ENCODE data around the gene RNF151. TPM values are rescaled to one million over a fixed set of nuclear protein-coding genes. Genes with fewer than 3 reads are reported as not detected.

RNF151 gene
- total RNA-seq, 1 donor from 2014 or later: not detected

DNA sequence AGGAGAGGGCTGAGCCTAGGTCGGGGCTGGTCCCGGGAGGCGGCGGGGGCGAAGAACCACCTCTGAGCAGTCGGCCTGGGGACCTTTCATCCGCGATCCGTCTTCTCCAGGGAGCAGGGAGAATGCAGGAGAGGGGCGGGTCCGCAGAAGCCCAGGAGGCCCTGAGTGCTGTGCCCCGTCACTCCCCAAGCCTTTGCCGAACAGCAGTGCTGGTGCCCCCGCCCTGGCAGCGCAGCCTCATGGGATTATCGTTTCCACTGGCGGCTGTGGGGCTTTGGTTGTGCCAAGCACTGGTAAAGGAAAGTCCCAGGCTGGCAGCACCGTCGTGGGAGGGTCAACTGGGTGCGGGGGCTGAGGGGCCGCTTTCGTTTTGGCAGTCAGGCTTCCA is 5.8 kb downstream of the RNF151 start:
- intact Hi-C loops (cut with DNase I): no loop called here
- no peak for ATAC-seq (ENCODE audit: poor library complexity)
- DNase-seq: no peak

DNA sequence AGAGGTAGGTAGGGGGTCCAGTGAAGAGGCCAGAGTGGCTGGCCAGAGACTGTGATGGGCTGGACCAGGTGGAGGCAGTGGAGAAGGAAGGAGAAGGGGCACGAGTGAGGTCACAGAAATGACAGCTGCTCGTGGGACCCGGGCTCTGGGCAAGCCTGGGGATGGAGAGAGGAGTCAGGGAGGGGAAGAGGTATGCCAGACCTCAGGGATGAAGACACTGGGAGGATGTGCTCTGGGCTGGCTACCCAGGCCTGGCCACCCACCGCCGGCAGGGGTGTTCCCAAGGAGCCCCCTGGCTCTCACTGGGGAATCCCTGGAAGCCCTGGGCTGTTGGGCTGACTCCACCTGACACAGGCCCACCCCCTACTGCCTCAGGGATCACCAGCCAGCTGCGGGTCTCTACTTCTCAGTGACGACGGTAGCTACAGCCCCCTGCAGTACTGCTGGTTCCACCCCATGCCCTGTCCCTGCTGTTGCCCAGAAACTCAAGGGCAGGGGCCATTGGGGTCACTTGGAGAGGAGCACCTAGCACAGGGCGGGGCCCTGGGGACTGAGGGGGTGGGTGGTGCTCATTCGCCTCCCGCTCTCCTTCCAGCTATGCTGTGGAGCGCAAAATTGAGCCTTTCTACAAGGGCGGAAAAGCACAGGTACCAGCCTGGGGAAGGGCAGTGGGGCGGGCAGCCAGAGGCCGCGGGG is 7.0 kb downstream of the RNF151 start:
- DNase-seq (no peak), ATAC-seq (ENCODE audit: poor library complexity) (no peak)
- intact Hi-C loops (cut with DNase I): no loop called here

DNA sequence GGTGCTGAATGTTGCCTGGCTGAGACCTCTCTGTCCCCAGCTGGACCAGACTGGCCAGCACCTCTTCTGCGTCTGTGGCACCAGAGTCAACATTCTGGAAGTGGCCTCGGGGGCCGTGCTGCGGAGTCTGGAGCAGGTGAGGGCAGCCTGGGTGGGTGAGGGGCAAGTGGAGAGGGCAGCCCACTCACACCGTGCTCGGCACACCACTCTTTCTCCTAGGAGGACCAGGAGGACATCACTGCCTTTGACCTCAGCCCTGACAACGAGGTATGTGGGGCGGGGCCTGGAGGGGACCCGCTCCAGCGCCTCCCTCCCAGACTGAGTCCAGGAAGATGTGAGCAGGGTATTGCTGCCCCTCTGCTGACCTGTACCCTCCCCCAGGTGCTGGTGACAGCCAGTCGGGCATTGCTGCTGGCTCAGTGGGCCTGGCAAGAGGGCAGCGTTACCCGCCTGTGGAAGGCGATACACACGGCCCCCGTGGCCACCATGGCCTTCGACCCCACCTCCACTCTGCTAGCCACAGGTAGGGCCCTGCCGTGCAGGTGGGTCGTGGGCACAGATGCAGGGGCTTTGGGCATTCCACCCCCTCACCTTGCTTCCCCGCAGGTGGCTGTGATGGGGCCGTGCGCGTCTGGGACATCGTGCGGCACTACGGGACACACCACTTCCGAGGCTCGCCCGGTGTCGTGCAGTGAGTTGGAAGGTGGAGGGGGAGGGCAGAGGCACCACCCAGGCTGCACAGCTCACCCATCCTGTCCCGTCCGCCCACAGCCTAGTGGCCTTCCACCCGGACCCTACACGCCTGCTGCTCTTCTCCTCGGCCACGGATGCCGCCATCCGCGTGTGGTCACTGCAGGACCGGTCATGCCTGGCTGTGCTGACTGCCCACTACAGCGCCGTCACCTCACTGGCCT is 7.8 kb downstream of the RNF151 start:
- ATAC-seq (ENCODE audit: poor library complexity) (no peak), DNase-seq (no peak)
- intact Hi-C loops (cut with DNase I): no loop called here

DNA sequence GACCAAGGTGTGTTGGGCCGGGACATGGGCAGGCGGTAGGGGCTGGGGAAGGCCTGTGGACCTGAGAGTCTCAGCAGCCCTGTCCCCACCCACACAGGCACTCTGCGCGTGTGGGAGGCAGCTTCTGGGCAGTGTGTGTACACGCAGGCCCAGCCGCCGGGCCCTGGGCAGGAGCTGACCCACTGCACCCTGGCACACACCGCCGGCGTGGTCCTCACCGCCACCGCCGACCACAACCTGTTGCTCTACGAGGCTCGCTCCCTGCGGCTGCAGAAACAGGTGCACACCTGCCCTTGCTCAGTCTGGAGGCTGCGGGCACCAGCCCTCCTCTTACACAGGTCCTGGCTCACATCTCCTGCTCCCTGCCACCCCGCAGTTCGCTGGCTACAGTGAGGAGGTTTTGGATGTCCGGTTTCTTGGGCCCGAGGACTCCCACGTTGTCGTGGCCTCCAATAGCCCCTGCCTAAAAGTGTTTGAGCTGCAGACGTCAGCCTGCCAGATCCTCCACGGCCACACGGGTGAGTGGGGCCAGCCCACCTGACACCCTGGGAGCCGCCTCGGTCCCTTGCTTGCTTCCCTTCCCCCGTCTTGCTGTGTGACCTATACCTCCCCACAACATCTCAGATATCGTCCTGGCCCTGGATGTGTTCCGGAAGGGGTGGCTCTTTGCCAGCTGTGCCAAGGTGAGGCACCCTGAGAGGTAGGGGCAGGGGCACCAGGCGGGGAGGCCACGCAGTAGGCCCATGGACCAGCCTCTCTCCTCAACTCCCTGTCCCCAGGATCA is 9.0 kb downstream of the RNF151 start:
- intact Hi-C loops (cut with DNase I): no loop called here
- no peak for DNase-seq

DNA sequence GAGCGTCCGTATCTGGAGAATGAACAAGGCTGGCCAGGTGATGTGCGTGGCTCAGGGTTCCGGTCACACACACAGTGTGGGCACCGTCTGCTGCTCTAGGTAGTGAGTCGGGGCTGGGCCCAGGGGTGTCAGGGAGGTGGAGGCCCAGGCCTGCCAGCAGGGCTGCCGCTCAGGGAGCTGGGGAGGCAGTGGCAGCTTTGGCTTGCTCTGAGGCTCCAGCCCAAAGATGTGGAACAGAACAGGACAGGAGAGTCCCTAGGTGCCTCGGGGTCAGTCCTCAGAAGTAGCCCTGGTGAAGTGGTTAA is 9.5 kb downstream of the RNF151 start:
- ATAC-seq (ENCODE audit: poor library complexity) (no peak), DNase-seq (no peak)
- intact Hi-C loops (cut with DNase I): no loop called here

More for the DNA sequence above, 9.0 kb downstream of the RNF151 start:
- no peak for ATAC-seq (ENCODE audit: poor library complexity)

DNA sequence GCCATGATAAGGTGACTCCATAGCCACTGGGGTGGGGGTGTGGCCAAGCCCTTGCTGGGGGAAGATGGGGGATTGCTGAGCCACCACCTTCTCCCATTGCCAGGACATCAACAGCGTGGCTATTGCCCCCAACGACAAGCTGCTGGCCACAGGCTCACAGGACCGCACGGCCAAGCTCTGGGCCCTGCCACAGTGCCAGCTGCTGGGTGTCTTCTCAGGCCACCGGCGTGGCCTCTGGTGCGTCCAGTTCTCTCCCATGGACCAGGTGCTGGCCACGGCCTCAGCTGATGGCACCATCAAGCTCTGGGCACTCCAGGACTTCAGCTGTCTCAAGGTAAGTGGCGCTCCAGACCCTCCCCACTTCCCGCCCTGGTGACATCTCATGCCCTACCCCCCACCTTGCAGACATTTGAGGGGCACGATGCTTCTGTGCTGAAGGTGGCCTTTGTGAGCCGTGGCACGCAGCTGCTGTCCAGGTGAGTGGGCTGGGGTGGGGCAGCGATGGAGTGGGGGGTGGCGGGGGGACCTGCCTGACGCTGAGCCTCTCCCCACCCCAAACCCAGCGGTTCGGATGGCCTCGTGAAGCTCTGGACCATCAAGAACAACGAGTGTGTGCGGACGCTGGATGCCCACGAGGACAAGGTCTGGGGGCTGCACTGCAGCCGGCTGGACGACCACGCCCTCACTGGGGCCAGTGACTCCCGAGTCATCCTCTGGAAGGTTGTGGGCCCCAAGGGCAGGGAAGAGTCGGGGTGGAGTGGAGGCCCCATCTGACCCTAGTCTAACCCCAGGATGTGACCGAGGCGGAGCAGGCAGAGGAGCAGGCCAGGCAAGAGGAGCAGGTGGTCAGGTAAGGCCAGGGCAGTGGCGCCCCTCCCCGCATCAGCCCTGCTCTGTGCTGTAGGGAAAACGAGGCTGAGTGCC is 10.6 kb downstream of the RNF151 start:
- ATAC-seq (ENCODE audit: poor library complexity): no peak
- no peak for DNase-seq
- intact Hi-C loops (cut with DNase I): no loop called here

DNA sequence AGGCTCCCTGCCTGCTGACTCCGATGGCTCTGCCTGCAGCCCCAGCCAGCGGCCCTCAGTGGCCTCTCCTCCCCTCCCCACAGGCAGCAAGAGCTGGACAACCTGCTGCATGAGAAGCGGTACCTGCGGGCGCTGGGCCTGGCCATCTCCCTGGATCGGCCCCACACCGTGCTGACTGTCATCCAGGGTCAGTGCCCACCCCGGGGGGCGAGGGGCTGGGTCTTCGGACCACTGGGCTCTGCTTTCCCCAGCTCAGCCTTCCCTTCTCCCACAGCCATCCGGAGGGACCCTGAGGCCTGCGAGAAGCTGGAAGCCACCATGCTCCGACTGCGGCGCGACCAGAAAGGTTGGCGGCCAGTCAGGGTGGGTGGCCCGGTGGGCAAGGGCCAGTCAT is 11.2 kb downstream of the RNF151 start:
- no peak for ATAC-seq (ENCODE audit: poor library complexity)
- no peak for DNase-seq
- intact Hi-C loops (cut with DNase I): no loop called here

DNA sequence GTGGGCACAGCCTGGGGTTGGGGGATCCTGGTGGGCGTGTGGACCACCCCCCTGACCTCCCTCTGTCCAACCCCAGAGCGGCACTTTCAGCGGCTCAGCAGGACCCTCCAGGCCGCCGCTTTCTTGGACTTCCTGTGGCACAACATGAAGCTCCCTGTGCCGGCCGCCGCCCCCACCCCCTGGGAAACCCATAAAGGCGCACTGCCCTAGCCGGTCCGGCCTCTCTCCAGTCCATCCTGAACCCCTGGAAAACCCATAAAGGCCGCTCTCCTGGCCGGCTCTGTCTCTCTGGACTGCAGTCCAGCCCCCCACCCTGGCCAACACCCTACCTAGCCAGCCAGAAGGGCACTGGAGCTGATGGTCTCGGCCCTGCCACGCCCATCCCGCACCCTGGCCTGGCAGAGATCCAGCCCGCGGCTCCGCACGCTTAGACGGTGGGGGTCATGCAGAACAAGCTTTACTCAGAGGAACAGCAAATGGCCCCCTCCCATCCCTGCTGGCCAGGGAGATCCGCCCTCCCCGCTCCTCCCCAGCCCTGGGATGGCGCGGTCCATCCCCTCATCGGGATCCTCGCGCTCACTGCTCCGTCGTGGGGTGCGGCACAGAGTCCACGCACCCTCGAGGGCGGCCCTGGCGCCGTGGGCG is 11.9 kb downstream of the RNF151 start:
- intact Hi-C loops (cut with DNase I): no loop called here
- ATAC-seq (ENCODE audit: poor library complexity) (no peak), DNase-seq (no peak)

DNA sequence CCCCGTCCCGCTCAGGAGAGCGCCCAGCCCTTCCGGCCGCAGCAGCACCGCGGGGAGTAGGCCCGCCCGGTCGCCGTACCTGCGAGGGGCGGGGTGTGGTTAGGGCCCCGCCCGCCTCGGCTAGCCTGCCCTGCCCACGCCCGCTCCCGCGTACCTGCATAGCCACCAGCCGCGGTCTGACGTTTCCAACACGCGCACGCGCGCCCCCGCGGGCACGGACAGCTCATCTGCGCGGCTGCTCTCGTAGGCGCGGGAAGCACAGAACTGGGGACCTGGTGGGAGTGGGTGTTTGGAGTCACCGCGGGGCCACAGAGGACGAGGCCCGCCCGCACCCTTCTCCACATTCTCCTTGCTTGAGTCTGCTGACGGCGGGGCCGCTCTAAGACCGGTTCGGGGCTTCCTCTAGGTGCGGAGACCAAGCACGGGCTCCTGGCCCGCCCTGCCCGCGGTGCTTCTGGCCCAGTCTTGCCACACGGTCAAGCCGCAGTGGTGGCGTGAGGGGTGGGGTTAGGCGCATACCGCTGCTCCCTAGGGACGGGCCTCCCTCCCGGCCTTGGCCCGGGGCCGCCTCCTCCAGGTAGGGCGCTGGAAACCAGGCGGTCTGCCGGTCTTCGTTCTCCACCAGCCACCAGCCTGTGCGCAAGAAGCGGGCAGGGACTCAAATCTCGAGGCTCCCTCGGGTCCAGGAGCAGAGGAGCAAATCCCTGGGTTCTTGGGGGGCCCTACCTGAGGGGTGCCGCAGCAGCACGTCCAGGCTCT is 12.8 kb downstream of the RNF151 start:
- ATAC-seq (ENCODE audit: poor library complexity) (no peak), DNase-seq (no peak)
- intact Hi-C loops (cut with DNase I): no loop called here

DNA sequence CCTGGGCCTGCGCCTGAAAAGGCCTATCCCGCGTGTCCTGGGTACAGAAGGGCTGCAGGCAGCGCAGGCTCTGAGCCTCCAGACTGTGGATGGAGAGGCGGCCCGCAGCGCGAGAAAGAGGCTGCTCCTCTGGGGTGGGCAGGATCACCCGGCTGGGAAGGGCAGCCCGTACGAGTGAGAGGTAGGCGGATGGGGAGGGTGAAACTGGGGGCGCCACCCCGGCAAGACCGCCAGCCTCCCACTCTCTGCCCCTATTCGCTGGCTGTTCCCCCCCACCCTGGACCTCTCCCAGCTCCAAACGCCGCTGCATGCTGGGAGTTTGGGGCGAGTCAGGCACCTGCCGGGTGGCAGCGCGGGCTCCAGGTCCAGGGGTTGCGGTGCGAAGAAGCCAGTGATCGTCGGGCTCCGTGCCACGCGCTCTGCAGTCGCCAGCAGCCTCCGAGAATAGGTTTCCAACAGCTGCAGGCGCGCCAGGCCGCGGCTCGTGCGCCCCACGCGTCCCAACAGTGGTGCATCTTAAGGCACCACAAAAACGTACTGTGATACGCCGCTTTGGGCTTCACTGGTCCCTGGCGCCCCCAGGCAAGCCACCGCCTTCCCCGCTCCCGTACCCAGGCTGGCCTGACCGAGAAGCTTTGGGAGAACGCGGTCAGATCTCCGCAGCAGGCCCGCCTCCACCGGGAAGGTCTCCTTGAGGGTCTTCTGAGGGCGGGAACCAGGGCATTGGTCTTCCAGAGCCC is 13.5 kb downstream of the RNF151 start:
- DNase-seq: no peak
- no peak for ATAC-seq (ENCODE audit: poor library complexity)
- intact Hi-C loops (cut with DNase I): no loop called here

DNA sequence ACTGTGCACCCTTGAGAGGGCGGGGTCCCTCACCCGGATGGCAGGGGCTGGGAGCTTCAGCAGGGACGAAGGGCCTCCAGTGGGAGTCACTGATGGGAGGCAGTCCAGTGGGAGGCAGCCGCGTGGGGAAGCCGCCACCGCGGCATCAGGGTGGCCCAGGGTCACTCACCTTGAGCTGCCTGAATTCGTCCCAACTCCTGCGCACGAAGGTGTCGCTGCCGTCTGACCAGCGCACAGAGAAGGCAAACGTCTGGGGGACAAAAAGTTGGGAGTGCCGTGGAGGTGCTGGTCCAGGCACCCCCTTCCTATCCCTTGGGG is 14.1 kb downstream of the RNF151 start:
- intact Hi-C loops (cut with DNase I): no loop called here
- DNase-seq (no peak), ATAC-seq (ENCODE audit: poor library complexity) (no peak)

DNA sequence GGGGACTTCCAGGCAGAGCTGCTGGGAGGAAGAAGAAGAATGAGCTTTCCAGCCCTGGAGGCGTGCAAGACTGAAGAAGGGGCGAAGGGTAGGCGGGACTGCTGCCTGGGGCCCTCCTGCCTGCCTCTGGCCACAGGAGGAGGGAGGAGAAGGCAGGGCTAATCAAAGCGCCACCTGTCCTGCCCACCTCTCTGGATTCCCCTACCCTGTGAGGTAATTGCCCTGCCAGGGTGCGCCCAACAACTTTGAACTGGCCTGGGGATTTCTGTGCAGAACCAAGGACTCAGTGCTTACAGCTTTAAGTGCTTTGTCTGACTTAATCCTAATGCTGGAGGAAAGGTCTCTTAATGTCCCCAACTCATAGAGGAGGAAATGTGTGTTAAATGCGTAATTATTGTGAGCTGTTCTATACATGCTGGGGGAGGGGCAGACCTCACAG is 14.8 kb downstream of the RNF151 start, which contains the start of gene NOXO1:
NOXO1 (minus strand) TSS at position 72 of the 439 bp plus-strand sequence. CDS start 290 bp downstream, outside the sequence.
- no peak for DNase-seq
- no peak for ATAC-seq (ENCODE audit: poor library complexity)
- intact Hi-C loops (cut with DNase I): no loop called here

DNA sequence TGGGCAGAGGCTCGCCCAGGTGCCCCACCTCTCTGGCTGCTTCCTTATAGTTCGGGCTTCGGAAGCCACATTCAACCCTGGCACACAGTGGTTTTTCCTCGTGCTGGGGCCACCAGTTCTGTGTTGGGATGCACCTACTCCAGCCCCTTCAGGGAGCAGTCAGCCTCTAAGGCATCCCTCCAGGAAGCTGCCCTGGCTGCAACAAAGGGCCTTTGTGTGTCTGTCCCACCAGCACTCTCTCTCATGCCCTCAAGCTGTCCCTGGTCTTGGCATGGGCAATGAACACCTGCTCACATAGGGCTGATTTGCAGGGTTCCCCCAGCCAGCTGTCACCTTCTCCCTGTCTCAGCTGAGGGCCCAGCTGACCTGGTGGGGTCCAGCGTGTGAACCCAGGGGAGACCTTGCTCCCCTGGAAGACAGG is 15.4 kb downstream of the RNF151 start:
- intact Hi-C loops (cut with DNase I): no loop called here
- DNase-seq: no peak
- ATAC-seq (ENCODE audit: poor library complexity): no peak

DNA sequence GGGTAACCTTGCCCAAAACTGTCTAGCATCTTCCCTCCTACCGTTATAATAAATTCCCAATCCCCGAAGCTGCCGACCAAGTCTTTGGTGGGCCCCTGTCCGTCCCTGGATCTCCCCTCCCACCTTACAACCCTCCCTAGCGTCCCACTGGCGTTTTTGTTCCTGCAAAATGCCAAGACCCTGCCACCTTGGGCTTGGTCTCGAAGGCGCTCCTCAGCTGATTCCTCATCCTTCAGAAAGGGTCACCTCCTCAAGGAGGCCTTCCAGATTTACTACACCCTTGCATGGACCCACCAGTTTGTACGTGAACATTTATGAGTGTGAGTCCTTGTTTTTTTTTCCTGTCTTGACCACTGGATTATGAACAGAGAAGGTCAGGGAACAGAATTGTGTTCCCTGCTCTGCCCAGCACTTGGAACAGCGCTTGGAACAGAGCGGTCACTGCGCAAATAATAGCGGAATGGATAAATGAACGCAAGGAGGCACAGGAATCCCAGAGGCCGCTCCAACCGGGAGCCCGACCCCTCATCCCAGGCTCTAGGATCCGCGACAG is 16.4 kb downstream of the RNF151 start:
- intact Hi-C loops (cut with DNase I): no loop called here
- ATAC-seq (ENCODE audit: poor library complexity) (no peak), DNase-seq (no peak)

DNA sequence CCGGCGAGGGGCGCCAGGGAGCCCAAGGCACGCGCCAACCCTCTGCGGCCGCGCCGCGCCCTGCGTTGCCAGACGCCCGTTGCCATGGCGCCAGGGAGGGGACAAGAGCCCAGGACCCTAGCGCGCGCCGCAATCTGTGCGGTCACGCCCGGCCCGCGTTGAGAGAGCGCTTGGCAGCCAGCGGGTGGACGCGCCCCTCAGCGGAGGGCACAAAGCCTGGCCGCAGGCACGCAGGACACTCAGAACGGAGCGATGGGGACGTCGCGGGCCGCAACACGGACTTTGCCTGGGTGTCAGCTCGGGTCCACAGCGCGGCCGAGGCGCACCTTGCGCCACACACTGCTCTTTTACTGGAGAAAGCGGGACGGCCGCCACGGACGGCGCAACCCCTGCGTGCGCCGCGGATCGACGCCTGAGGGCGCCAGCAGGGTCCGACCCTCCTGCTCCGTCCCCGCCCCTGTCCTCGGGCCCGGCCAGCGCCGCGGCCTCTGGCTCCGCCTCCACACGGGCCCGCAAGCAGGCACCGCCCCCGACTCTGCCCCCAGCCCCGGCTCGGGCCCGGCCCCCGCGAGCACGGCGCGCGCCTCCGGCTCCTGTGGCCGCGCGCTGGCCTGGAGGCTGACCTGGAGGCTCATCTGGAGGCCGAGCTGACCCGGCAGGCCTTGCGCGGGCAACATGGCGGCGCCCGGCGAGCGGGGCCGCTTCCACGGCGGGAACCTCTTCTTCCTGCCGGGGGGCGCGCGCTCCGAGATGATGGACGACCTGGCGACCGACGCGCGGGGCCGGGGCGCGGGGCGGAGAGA is 17.1 kb downstream of the RNF151 start, which contains the start of gene GFER:
GFER (plus strand) TSS at position 650 of the 803 bp plus-strand sequence; CDS start at position 676, 26 bp downstream.
- intact Hi-C loops (cut with DNase I): no loop called here
- peak; percentile 95 for DNase-seq
- ATAC-seq (ENCODE audit: poor library complexity): peak; percentile 96

All from Right ventricle myocardium superior (tissue), 1 donor.